Gastrocnemius medialis (tissue), 4 donors: Measurements from ENCODE around the gene NOS1AP.

Experiments used
- POLR2A ChIP-seq, 2 donors: fragments of 450-650 bp; IDR thresholded peaks; one replicate each; pipeline ENCODE4 v1.6.1; 2017; ENCODE audit warnings: antibody characterized with exemption in 2 of 2, mild to moderate bottlenecking in 2 of 2, moderate library complexity in 2 of 2
- TF ChIP-seq, protein P1 (sequence below), 5 experiments: fragments of 450-650 bp in 3 of 5; fragments of 200-600 bp in 2 of 5; sonication (generic) in 2 of 5; IDR thresholded peaks in 4 of 5; conservative IDR thresholded peaks in 1 of 5; 1 replicate in 4 of 5; 2 replicates in 1 of 5; pipeline ENCODE4 v1.5.1; 2016 to 2019; ENCODE audit warnings: antibody characterized with exemption in 5 of 5, mild to moderate bottlenecking in 3 of 5, moderate library complexity in 3 of 5

DNA sequence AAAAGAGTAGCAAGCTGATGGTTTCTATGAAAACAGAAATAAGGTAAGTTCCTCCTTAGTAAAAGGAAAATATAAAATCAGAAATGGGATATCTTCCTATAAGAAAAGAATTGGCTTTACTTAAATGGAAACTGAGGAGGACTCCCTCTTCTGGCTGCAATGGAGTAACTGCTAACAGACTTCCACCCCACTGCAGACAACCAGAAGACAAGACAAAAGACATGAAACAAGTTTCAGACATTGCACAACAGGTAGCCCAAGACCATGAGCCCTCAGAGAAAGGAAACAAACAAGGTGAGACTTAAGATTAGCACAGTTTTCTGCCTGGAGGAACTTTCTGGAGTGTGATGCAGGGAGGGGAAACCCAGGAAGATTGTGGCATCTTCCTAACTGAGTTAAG is 28.8 kb upstream of the NOS1AP start:
- TF ChIP-seq POLR2A (IDR thresholded peaks at IDR 0.05), result no peak
- TF ChIP-seq, protein P1, sequence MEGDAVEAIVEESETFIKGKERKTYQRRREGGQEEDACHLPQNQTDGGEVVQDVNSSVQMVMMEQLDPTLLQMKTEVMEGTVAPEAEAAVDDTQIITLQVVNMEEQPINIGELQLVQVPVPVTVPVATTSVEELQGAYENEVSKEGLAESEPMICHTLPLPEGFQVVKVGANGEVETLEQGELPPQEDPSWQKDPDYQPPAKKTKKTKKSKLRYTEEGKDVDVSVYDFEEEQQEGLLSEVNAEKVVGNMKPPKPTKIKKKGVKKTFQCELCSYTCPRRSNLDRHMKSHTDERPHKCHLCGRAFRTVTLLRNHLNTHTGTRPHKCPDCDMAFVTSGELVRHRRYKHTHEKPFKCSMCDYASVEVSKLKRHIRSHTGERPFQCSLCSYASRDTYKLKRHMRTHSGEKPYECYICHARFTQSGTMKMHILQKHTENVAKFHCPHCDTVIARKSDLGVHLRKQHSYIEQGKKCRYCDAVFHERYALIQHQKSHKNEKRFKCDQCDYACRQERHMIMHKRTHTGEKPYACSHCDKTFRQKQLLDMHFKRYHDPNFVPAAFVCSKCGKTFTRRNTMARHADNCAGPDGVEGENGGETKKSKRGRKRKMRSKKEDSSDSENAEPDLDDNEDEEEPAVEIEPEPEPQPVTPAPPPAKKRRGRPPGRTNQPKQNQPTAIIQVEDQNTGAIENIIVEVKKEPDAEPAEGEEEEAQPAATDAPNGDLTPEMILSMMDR (IDR thresholded peaks at IDR 0.05 in 4 of 5, conservative IDR thresholded peaks at IDR 0.05 in 1 of 5), result no peak
